IMR-90 (cell line): ENCODE measurements around the gene SPI1. TPM values are rescaled to one million over a fixed set of nuclear protein-coding genes. Genes with fewer than 3 reads are reported as not detected.

ENCODE experiments used
- ATAC-seq: fragments of 200-7000 bp; cut with Tn5 transposase; 2 replicates; pipeline ENCODE4 v1.9.1; 2020; ENCODE audit warnings: low read depth, mild to moderate bottlenecking, moderate library complexity
- BruUV-seq: library from RNA; stranded (reverse); fragments of 400-500 nt; replicated peaks from 2 replicates; lab custom pipeline; 2021; lab: Mats Ljungman, UMichigan
- CTCF ChIA-PET: fragments of 300-600 bp; formaldehyde crosslinking; extraction: SDS; loops from one replicate; lab custom pipeline; 2021; ENCODE audit warnings: antibody characterized with exemption; lab: Yijun Ruan, JAX
- POLR2A ChIA-PET: fragments of 300-600 bp; sonication (Branson Sonifier 250); formaldehyde crosslinking; loops from one replicate; lab custom pipeline; 2022; ENCODE audit warnings: antibody characterized with exemption; ENCODE audit not compliant: unreplicated experiment; lab: Charles Lee
- DNase-seq: peaks from one replicate; pipeline ENCODE4 v3.0.0; 2013
- H2AFZ ChIP-seq: replicated peaks from 2 replicates; pipeline ENCODE3; 2013; ENCODE audit warnings: low read length, mild to moderate bottlenecking; ENCODE audit not compliant: poor library complexity
- H2AK5ac ChIP-seq: 2 replicates; pipeline ENCODE4 v1.6.1; 2013; ENCODE audit warnings: low read depth, low read length, inconsistent platforms
- H2AK9ac ChIP-seq: replicated peaks from 2 replicates; pipeline ENCODE3; 2013; ENCODE audit warnings: mild to moderate bottlenecking, low read depth, low read length, moderate library complexity; ENCODE audit not compliant: poor library complexity
- H2BK120ac ChIP-seq: 2 replicates; pipeline ENCODE4 v1.6.1; 2013; ENCODE audit warnings: low read depth, low read length, inconsistent platforms
- H2BK15ac ChIP-seq: 3 replicates; pipeline ENCODE4 v1.6.1; 2013; ENCODE audit warnings: low read depth, low read length, inconsistent platforms
- H2BK20ac ChIP-seq: 2 replicates; pipeline ENCODE4 v1.6.1; 2013; ENCODE audit warnings: low read depth, mild to moderate bottlenecking, inconsistent platforms, low read length, moderate library complexity
- H2BK5ac ChIP-seq: 2 replicates; pipeline ENCODE4 v1.6.1; 2013; ENCODE audit warnings: mild to moderate bottlenecking, low read depth, low read length, inconsistent platforms; ENCODE audit not compliant: poor library complexity, severe bottlenecking
- H3K14ac ChIP-seq: replicated peaks from 2 replicates; pipeline ENCODE4 v1.6.1; 2013; ENCODE audit warnings: low read depth, low read length, inconsistent platforms
- H3K18ac ChIP-seq: 2 replicates; pipeline ENCODE4 v1.6.1; 2013; ENCODE audit warnings: low read depth, low read length, control low read depth
- H3K23ac ChIP-seq: 2 replicates; pipeline ENCODE4 v1.6.1; 2013; ENCODE audit warnings: low read depth, low read length, inconsistent platforms
- H3K27ac ChIP-seq: 2 replicates; pipeline ENCODE4 v1.5.1; 2013; ENCODE audit warnings: mild to moderate bottlenecking, control low read depth, low read length; ENCODE audit not compliant: insufficient read depth
- H3K27me3 ChIP-seq: 2 replicates; pipeline ENCODE4 v1.6.1; 2013; ENCODE audit warnings: low read length; ENCODE audit not compliant: control insufficient read depth, insufficient read depth
- H3K36me3 ChIP-seq: 2 replicates; pipeline ENCODE4 v1.6.1; 2013; ENCODE audit warnings: low read length, mixed read lengths; ENCODE audit not compliant: control insufficient read depth, insufficient read depth
- H3K4ac ChIP-seq: 2 replicates; pipeline ENCODE4 v1.6.1; 2013; ENCODE audit warnings: low read depth, low read length, inconsistent platforms
- H3K4me1 ChIP-seq: 2 replicates; pipeline ENCODE4 v1.6.1; 2013; ENCODE audit warnings: low read length, mixed read lengths; ENCODE audit not compliant: control insufficient read depth, insufficient read depth
- H3K4me2 ChIP-seq: 2 replicates; pipeline ENCODE4 v1.6.1; 2013; ENCODE audit warnings: low read depth, mild to moderate bottlenecking, control low read depth, low read length, moderate library complexity
- H3K4me3 ChIP-seq: 2 replicates; pipeline ENCODE4 v1.5.1; 2013; ENCODE audit warnings: low read depth, mild to moderate bottlenecking, control low read depth, low read length, moderate library complexity; ENCODE audit not compliant: insufficient read depth
- H3K56ac ChIP-seq: 2 replicates; pipeline ENCODE4 v1.6.1; 2013; ENCODE audit warnings: low read length, inconsistent platforms; ENCODE audit not compliant: insufficient read depth; ENCODE audit errors: extremely low read depth
- H3K79me1 ChIP-seq, 2 experiments: 2 replicates each; pipeline ENCODE4 v1.6.1; 2013; ENCODE audit warnings: low read length in 2 of 2, inconsistent platforms in 1 of 2, low read depth in 1 of 2
- H3K9ac ChIP-seq: 2 replicates; pipeline ENCODE4 v1.6.1; 2013; ENCODE audit warnings: low read depth, low read length, control low read depth
- H3K9me1 ChIP-seq: 2 replicates; pipeline ENCODE4 v1.6.1; 2013; ENCODE audit warnings: low read length, inconsistent platforms; ENCODE audit not compliant: insufficient read depth
- H3K9me3 ChIP-seq: 2 replicates; pipeline ENCODE4 v1.6.1; 2013; ENCODE audit warnings: low read length; ENCODE audit not compliant: control insufficient read depth, insufficient read depth
- H4K20me1 ChIP-seq: 2 replicates; pipeline ENCODE4 v1.6.1; 2013; ENCODE audit warnings: low read length, inconsistent platforms; ENCODE audit not compliant: insufficient read depth
- H4K5ac ChIP-seq: 2 replicates; pipeline ENCODE4 v1.6.1; 2013; ENCODE audit warnings: mild to moderate bottlenecking, low read depth, low read length, control low read depth
- H4K8ac ChIP-seq, 2 experiments: 2 replicates each; pipeline ENCODE4 v1.6.1; 2013; ENCODE audit warnings: low read depth in 2 of 2, low read length in 2 of 2, control low read depth in 1 of 2, inconsistent platforms in 1 of 2
- H4K91ac ChIP-seq: 2 replicates; pipeline ENCODE4 v1.6.1; 2013; ENCODE audit warnings: low read depth, low read length, inconsistent platforms; ENCODE audit not compliant: insufficient read depth
- FOS ChIP-seq: fragments of 150-350 bp; IDR thresholded peaks from 2 replicates; pipeline ENCODE4 v1.6.1; 2016; ENCODE audit warnings: low read depth, low read length
- RAD21 ChIP-seq: IDR thresholded peaks from 2 replicates; pipeline ENCODE4 v1.6.1; 2012; ENCODE audit warnings: low read length, improper control_type of control experiment
- WGBS, 2 experiments: methylation state at CpG; one replicate each; pipeline versions ENCODE4 v1.1.5 to v1.1.7; 2013; ENCODE audit warnings: missing lambda C conversion rate in 2 of 2; ENCODE audit not compliant: insufficient read length in 1 of 2; ENCODE audit errors: extremely low coverage in 2 of 2; 5-methylcytosine and 5-hydroxymethylcytosine counted together
- dilution Hi-C: fragments of 300-500 bp; cut with HindIII; formaldehyde crosslinking; loops from one replicate; pipeline ENCODE4 v1.14.3; 2018; ENCODE audit warnings: low sequenced_read_pairs; ENCODE audit not compliant: unreplicated experiment
- in situ Hi-C: fragments of 300-500 bp; cut with MboI; formaldehyde crosslinking; loops from 3 replicates; pipeline ENCODE4 v1.14.3; 2019; ENCODE audit warnings: low sequenced_read_pairs, inconsistent platforms, mixed read lengths
- intact Hi-C: fragments of 100-400 bp; cut with micrococcal nuclease; formaldehyde crosslinking; loops from 2 replicates; pipeline ENCODE4 v1.10.0; 2022
- polyA plus RNA-seq, 3 experiments: library from polyadenylated mRNA; depleted of rRNA; stranded (reverse); fragments of >200 nt; gene quantifications; 2 replicates each; pipeline ENCODE4 v1.2.3, GENCODE V29; 2012; ENCODE audit warnings: low replicate concordance in 1 of 3
- total RNA-seq: library from RNA; depleted of rRNA; stranded (reverse); fragments of >200 nt; gene quantifications from 2 replicates; pipeline ENCODE4 v1.2.3, GENCODE V29; 2012
- TF ChIP-seq, protein P1 (sequence below): fragments of 150-350 bp; IDR thresholded peaks from 2 replicates; pipeline ENCODE4 v1.6.1; 2017; ENCODE audit warnings: mild to moderate bottlenecking, antibody characterized with exemption, low read length, low read depth

SPI1 gene
- total and polyA plus RNA-seq, 2 of the 4 experiments (the other 2 are of a cell fraction): not detected

DNA sequence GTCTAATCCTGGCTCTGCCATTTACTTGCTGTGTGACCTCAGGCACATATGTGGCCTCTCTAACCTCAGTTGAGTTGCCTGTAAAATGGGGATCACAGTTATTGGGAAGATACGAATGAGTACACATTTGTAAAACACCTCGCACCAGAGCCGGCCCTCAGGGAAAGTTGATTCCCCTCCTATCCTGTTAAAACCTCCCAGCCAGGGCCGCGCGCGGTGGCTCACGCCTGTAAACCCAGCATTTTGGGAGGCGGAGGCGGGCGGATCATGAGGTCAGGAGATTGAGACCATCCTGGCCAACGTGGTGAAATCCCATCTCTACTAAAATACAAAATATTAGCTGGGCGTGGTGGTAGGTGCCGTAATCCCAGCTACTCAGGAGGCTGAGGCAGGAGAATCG, 18.0 kb downstream of the SPI1 start:
- Histone ChIP-seq H3K23ac (no peak overlapping the region), H2BK120ac (no peak overlapping the region), H4K91ac (no peak overlapping the region), H2AK9ac (no peak overlapping the region), H2AFZ (no peak overlapping the region), H4K8ac (no peak overlapping the region), H2BK5ac (no peak overlapping the region), H3K9ac (no peak overlapping the region), H3K9me1 (peaks cover 20% of the 10 kb centered on the region), H3K9me3 (no peaks in the 10 kb centered on the region), H3K4me1 (no peaks in the 10 kb centered on the region), H3K79me1 (peaks cover 0 to 2% of the 10 kb centered on the region in 2 experiments; a peak in 1 of 4 replicates), H3K4ac (no peak overlapping the region), H3K4me3 (no peak overlapping the region), H2AK5ac (no peak overlapping the region), H3K56ac (no peak overlapping the region), H3K14ac (no peak overlapping the region), H4K20me1 (no peaks in the 10 kb centered on the region), H3K27ac (no peak overlapping the region), H2BK20ac (no peak overlapping the region), H3K4me2 (no peak overlapping the region), H3K18ac (no peak overlapping the region), H2BK15ac (no peak overlapping the region), H3K36me3 (no peaks in the 10 kb centered on the region), H3K27me3 (peaks cover 9% of the 10 kb centered on the region), H4K5ac (no peak overlapping the region)
- BruUV-seq: no TSS peak
- ATAC-seq (no peak), DNase-seq (no peak)
- ChIA-PET POLR2A (no interaction called here), CTCF (no interaction called here)
- WGBS, 2 experiments: 80% methylated on average over 6 of the region's 15 CpGs; no CpG with 5 or more reads in 1 of the 2 experiments
- TF ChIP-seq, protein P1, sequence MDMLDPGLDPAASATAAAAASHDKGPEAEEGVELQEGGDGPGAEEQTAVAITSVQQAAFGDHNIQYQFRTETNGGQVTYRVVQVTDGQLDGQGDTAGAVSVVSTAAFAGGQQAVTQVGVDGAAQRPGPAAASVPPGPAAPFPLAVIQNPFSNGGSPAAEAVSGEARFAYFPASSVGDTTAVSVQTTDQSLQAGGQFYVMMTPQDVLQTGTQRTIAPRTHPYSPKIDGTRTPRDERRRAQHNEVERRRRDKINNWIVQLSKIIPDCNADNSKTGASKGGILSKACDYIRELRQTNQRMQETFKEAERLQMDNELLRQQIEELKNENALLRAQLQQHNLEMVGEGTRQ: no peak
- no peak for TF ChIP-seq RAD21
- TF ChIP-seq FOS: no peak
- dilution Hi-C loops: no loop called here
- in situ Hi-C loops: loop anchor here (25.0 kb wide), 1 partner anchor 473 kb away; no protein-coding TSS in a partner anchor
- intact Hi-C loops: no loop called here
